ENCODE data around the gene PCSK6.

DNA sequence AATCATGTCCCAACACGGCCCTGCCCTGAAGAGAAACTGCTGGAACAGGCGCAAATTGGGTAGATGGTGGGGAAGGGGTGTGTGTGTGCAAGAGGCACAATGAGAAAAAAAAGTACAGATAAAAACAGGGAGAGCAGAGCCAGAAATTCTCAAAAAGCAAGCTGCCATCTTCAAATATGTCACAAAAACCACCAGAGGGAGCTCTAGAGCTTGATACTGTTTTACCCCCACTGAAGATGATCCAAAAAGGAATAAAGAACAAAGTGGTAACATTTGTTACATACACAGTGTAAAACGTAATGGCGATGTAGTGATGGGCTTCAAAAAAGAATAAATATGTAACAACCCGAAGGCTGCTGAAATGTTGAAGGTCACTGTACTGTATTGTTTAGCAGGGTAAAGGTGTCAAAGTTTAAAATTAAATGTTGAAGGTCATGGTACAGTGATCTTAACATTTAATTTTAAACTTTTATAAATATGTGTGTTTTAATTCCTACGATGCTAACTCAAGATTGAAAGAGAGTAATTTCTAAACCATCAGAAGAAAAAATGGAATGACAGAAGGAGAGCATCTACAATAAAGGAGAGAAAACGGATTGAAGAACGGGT lies 200.5 kb downstream of the PCSK6 start:
- TF ChIP-seq, protein P1, sequence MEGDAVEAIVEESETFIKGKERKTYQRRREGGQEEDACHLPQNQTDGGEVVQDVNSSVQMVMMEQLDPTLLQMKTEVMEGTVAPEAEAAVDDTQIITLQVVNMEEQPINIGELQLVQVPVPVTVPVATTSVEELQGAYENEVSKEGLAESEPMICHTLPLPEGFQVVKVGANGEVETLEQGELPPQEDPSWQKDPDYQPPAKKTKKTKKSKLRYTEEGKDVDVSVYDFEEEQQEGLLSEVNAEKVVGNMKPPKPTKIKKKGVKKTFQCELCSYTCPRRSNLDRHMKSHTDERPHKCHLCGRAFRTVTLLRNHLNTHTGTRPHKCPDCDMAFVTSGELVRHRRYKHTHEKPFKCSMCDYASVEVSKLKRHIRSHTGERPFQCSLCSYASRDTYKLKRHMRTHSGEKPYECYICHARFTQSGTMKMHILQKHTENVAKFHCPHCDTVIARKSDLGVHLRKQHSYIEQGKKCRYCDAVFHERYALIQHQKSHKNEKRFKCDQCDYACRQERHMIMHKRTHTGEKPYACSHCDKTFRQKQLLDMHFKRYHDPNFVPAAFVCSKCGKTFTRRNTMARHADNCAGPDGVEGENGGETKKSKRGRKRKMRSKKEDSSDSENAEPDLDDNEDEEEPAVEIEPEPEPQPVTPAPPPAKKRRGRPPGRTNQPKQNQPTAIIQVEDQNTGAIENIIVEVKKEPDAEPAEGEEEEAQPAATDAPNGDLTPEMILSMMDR (conservative IDR thresholded peaks at IDR 0.05; ENCODE audit: low read length) = peak; percentile 80
- TF ChIP-seq EZH2phosphoT487 (IDR thresholded peaks at IDR 0.05; ENCODE audit: borderline replicate concordance) = no peak
